Measurements from ENCODE around the gene PLPP6. TPM values are rescaled to one million over a fixed set of nuclear protein-coding genes. Genes with fewer than 3 reads are reported as not detected.

PLPP6 gene
- total RNA-seq, 1 experiment from 2014 or later: 7.0 TPM

- DNase-seq (ENCODE audit: low spot score): no peak
Measured at GRCh38 chr9:4662989-4663792, 1.1 kb downstream of the PLPP6 start.

- no peak for DNase-seq (ENCODE audit: low spot score)
Measured at GRCh38 chr9:4663956-4664355, 1.9 kb downstream of the PLPP6 start.

GRCh38 chr9:4665357-4665756 is 3.3 kb downstream of the PLPP6 start:
- DNase-seq (ENCODE audit: low spot score): no peak

GRCh38 chr9:4666042-4666699 is 4.1 kb downstream of the PLPP6 start, which contains the start of gene SPATA6L:
SPATA6L (minus strand) TSS chr9:4666480; CDS start chr9:4666250, 230 bp downstream.
- peak; percentile 10 for DNase-seq (ENCODE audit: low spot score)

- no peak for DNase-seq (ENCODE audit: low spot score)
Measured at GRCh38 chr9:4667681-4668080, 5.6 kb downstream of the PLPP6 start.

GRCh38 chr9:4668604-4669003 is 6.5 kb downstream of the PLPP6 start:
- no peak for DNase-seq (ENCODE audit: low spot score)

- DNase-seq (ENCODE audit: low spot score): no peak
Measured at GRCh38 chr9:4669890-4670289, 7.8 kb downstream of the PLPP6 start.

- DNase-seq (ENCODE audit: low spot score): no peak
Measured at GRCh38 chr9:4670591-4670990, 8.5 kb downstream of the PLPP6 start.

- DNase-seq (ENCODE audit: low spot score): no peak
Measured at GRCh38 chr9:4671737-4672136, 9.6 kb downstream of the PLPP6 start.

GRCh38 chr9:4674783-4675182 is 12.7 kb downstream of the PLPP6 start:
- peak; percentile 7 for DNase-seq (ENCODE audit: low spot score)

GRCh38 chr9:4677392-4677791 is 15.3 kb downstream of the PLPP6 start:
- DNase-seq (ENCODE audit: low spot score): no peak

- DNase-seq (ENCODE audit: low spot score): peak; percentile 18
Measured at GRCh38 chr9:4678679-4679267, 16.7 kb downstream of the PLPP6 start.

- DNase-seq (ENCODE audit: low spot score): peak; percentile 88
Measured at GRCh38 chr9:4679268-4680172, 17.4 kb downstream of the PLPP6 start, which contains the start of gene CDC37L1. CDC37L1 (plus strand) TSS chr9:4679569; CDS start chr9:4679768, 199 bp downstream.

GRCh38 chr9:4680173-4680525 is 18.1 kb downstream of the PLPP6 start:
- no peak for DNase-seq (ENCODE audit: low spot score)

- no peak for DNase-seq (ENCODE audit: low spot score)
Measured at GRCh38 chr9:4680750-4681149, 18.7 kb downstream of the PLPP6 start.

- DNase-seq (ENCODE audit: low spot score): no peak
Measured at GRCh38 chr9:4684820-4685219, 22.7 kb downstream of the PLPP6 start.

GRCh38 chr9:4686112-4686511 is 24.0 kb downstream of the PLPP6 start:
- DNase-seq (ENCODE audit: low spot score): peak; percentile 13

- no peak for DNase-seq (ENCODE audit: low spot score)
Measured at GRCh38 chr9:4686584-4686983, 24.5 kb downstream of the PLPP6 start.

- DNase-seq (ENCODE audit: low spot score): no peak
Measured at GRCh38 chr9:4689021-4689420, 26.9 kb downstream of the PLPP6 start.

GRCh38 chr9:4689687-4690104 is 27.6 kb downstream of the PLPP6 start:
- DNase-seq (ENCODE audit: low spot score): no peak

- DNase-seq (ENCODE audit: low spot score): no peak
Measured at GRCh38 chr9:4690144-4690543, 28.1 kb downstream of the PLPP6 start.

GRCh38 chr9:4691795-4692194 is 29.7 kb downstream of the PLPP6 start:
- DNase-seq (ENCODE audit: low spot score): peak; percentile 5

All from A172 (cell line).